Uterus (tissue), 2 donors: Measurements from ENCODE around the gene KLK12.

Experiments
- POLR2A ChIP-seq, 2 donors: fragments of 450-650 bp; IDR thresholded peaks; one replicate each; pipeline ENCODE4 v1.6.1; 2016; ENCODE audit warnings: antibody characterized with exemption in 2 of 2, mild to moderate bottlenecking in 1 of 2, moderate library complexity in 1 of 2
- TF ChIP-seq, protein P1 (sequence below), 4 experiments: fragments of 200-600 bp in 2 of 4; fragments of 450-650 bp in 2 of 4; sonication (generic) in 2 of 4; IDR thresholded peaks; one replicate each; pipeline ENCODE4 v1.5.1; 2016 to 2019; ENCODE audit warnings: antibody characterized with exemption in 4 of 4, mild to moderate bottlenecking in 2 of 4, moderate library complexity in 1 of 4

DNA sequence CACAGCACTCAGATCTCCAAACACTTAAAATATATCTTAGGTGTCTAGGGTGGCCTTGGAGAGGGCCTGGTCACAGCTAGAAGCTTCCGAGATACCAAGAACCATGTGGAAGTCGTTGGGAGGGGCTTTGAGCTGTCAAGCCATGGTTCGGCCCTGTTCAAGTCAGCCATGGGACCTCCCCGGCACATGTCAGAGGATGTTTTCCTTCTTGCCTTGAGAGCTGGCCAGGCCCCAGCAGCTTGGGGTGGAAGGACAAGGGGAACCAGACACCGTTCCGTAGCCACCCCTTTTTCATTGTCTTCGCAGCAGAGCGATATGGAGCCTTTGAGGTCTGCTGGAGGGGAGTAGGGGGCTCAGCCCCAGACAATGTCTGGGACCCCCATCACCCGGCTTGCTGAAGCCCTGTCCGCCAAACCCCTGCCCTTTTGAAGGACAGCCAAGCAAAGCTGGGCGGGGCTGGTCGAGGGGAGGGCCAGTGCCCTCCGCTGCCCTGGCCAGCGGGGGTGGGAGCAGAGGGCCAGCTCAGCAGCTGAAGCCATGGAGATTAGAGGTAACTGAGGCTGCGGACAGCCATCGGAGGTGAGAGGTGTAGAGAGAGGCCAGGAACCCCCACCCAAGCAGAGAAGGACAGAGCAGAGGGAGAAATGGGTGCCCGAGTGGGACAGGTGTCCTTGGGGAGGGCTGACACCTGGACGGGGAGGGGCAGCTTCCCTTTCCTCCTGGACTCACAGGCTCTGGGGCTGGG is 8.8 kb downstream of the KLK12 start:
- TF ChIP-seq, protein P1, sequence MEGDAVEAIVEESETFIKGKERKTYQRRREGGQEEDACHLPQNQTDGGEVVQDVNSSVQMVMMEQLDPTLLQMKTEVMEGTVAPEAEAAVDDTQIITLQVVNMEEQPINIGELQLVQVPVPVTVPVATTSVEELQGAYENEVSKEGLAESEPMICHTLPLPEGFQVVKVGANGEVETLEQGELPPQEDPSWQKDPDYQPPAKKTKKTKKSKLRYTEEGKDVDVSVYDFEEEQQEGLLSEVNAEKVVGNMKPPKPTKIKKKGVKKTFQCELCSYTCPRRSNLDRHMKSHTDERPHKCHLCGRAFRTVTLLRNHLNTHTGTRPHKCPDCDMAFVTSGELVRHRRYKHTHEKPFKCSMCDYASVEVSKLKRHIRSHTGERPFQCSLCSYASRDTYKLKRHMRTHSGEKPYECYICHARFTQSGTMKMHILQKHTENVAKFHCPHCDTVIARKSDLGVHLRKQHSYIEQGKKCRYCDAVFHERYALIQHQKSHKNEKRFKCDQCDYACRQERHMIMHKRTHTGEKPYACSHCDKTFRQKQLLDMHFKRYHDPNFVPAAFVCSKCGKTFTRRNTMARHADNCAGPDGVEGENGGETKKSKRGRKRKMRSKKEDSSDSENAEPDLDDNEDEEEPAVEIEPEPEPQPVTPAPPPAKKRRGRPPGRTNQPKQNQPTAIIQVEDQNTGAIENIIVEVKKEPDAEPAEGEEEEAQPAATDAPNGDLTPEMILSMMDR (IDR thresholded peaks at IDR 0.05): no peak
- TF ChIP-seq POLR2A (IDR thresholded peaks at IDR 0.05): no peak
